H1 (cell line): ENCODE results near the gene TSPAN9. TPM values are rescaled to one million over a fixed set of nuclear protein-coding genes. Genes with fewer than 3 reads are reported as not detected.
A peak's percentile ranks its signal among the peaks of the same experiment; 100 is the strongest.

ENCODE experiments used
- CTCF ChIA-PET: fragments of 300-600 bp; sonication (Branson Sonifier 250); formaldehyde crosslinking; loops from one replicate; lab custom pipeline; 2021; ENCODE audit not compliant: partially characterized antibody; lab: Charles Lee
- POLR2A ChIA-PET: fragments of 300-600 bp; sonication (Branson Sonifier 250); formaldehyde crosslinking; loops from one replicate; lab custom pipeline; 2021; ENCODE audit warnings: inconsistent platforms; ENCODE audit not compliant: partially characterized antibody; lab: Charles Lee
- DNase-seq, 2 experiments: peaks; one replicate each; pipeline versions ENCODE4 v3.0.0 to v3.0.0-alpha.2; 2010 to 2022; ENCODE audit warnings: low spot score in 2 of 2, low read depth in 1 of 2, mixed read lengths in 1 of 2
- FAIRE-seq: peaks from 2 replicates; lab custom pipeline; 2011; peaks lifted over from hg19 to GRCh38; lab: Jason Lieb, UNC
- H2AFZ ChIP-seq: 2 replicates; pipeline ENCODE4 v1.8.1; 2012; ENCODE audit warnings: low read length, inconsistent platforms
- H2AK5ac ChIP-seq: 2 replicates; pipeline ENCODE4 v1.6.1; 2013; ENCODE audit warnings: low read depth, low read length
- H2BK120ac ChIP-seq: replicated peaks from 2 replicates; pipeline ENCODE3; 2013; ENCODE audit warnings: low read depth, low read length, inconsistent platforms
- H2BK12ac ChIP-seq: 2 replicates; pipeline ENCODE4 v1.6.1; 2013; ENCODE audit warnings: low read depth, low read length
- H2BK15ac ChIP-seq: 2 replicates; pipeline ENCODE4 v1.6.1; 2013; ENCODE audit warnings: low read length
- H2BK20ac ChIP-seq: 2 replicates; pipeline ENCODE4 v1.6.1; 2013; ENCODE audit warnings: low read length
- H2BK5ac ChIP-seq: 2 replicates; pipeline ENCODE4 v1.6.1; 2013; ENCODE audit warnings: low read depth, low read length
- H3K14ac ChIP-seq: 2 replicates; pipeline ENCODE4 v1.6.1; 2013; ENCODE audit warnings: inconsistent platforms; ENCODE audit not compliant: insufficient read length
- H3K18ac ChIP-seq: 2 replicates; pipeline ENCODE4 v1.6.1; 2013; ENCODE audit warnings: low read length; ENCODE audit errors: extremely low read depth
- H3K23ac ChIP-seq: 2 replicates; pipeline ENCODE4 v1.6.1; 2013; ENCODE audit warnings: inconsistent platforms; ENCODE audit not compliant: insufficient read length
- H3K23me2 ChIP-seq: 2 replicates; pipeline ENCODE4 v1.6.1; 2013; ENCODE audit warnings: low read depth, low read length
- H3K27ac ChIP-seq: 2 replicates; pipeline ENCODE4 v1.6.1; 2011; ENCODE audit warnings: low read depth, low read length, inconsistent platforms
- H3K27me3 ChIP-seq, 4 experiments: replicated peaks in 1 of 4; 1 replicate in 1 of 4; 2 replicates in 3 of 4; pipeline versions ENCODE4 v1.6.1 to v1.8.1; 2011 to 2013; ENCODE audit warnings: low read length in 3 of 4, mild to moderate bottlenecking in 3 of 4, inconsistent platforms in 2 of 4, mixed read lengths in 2 of 4, moderate library complexity in 1 of 4; ENCODE audit not compliant: control insufficient read depth in 3 of 4, insufficient read depth in 3 of 4; ENCODE audit errors: extremely low read depth in 1 of 4
- H3K36me3 ChIP-seq, 4 experiments: 2 replicates each; pipeline versions ENCODE4 v1.6.1 to v1.8.1; 2011 to 2013; ENCODE audit warnings: mild to moderate bottlenecking in 4 of 4, low read length in 3 of 4, moderate library complexity in 2 of 4, control low read depth in 1 of 4, inconsistent platforms in 1 of 4; ENCODE audit not compliant: insufficient read depth in 4 of 4, control insufficient read depth in 2 of 4
- H3K4ac ChIP-seq: replicated peaks from 2 replicates; pipeline ENCODE3; 2013; ENCODE audit warnings: low read length, low read depth, mixed read lengths, inconsistent platforms; ENCODE audit not compliant: insufficient read length
- H3K4me1 ChIP-seq, 4 experiments: replicated peaks in 1 of 4; 1 replicate in 1 of 4; 2 replicates in 3 of 4; pipeline versions ENCODE4 v1.6.1 to v1.8.1; 2011 to 2013; ENCODE audit warnings: low read length in 3 of 4, inconsistent platforms in 2 of 4, mixed read lengths in 1 of 4; ENCODE audit not compliant: insufficient read depth in 4 of 4, control insufficient read depth in 3 of 4
- H3K4me2 ChIP-seq, 2 experiments: 2 replicates each; pipeline versions ENCODE4 v1.6.1 to v1.8.1; 2011 to 2013; ENCODE audit warnings: low read depth in 2 of 2, low read length in 2 of 2, control low read depth in 1 of 2, inconsistent platforms in 1 of 2, mild to moderate bottlenecking in 1 of 2; ENCODE audit not compliant: insufficient read depth in 1 of 2
- H3K4me3 ChIP-seq, 4 experiments: fragments of 200-600, 300-600 bp in 1 of 4; sonication (generic), shearing (Covaris generic), sonication (Bioruptor Twin) in 1 of 4; 2 replicates each; pipeline versions ENCODE4 v1.5.1 to v1.8.1; 2011 to 2016; ENCODE audit warnings: low read length in 4 of 4, low read depth in 3 of 4, control low read depth in 2 of 4, inconsistent platforms in 2 of 4, mild to moderate bottlenecking in 2 of 4, mixed read lengths in 1 of 4, moderate library complexity in 1 of 4; ENCODE audit not compliant: insufficient read depth in 2 of 4; ENCODE audit errors: extremely low read depth in 1 of 4
- H3K56ac ChIP-seq: replicated peaks from 2 replicates; pipeline ENCODE3; 2013; ENCODE audit warnings: low read depth, mild to moderate bottlenecking, mixed read lengths, low read length, inconsistent platforms; ENCODE audit not compliant: insufficient read length
- H3K79me1 ChIP-seq: 2 replicates; pipeline ENCODE4 v1.6.1; 2013; ENCODE audit warnings: low read depth, low read length, control low read depth
- H3K79me2 ChIP-seq, 2 experiments: 2 replicates each; pipeline versions ENCODE4 v1.6.1 to v1.8.1; 2012 to 2013; ENCODE audit warnings: low read length in 2 of 2, mild to moderate bottlenecking in 2 of 2, inconsistent platforms in 1 of 2; ENCODE audit not compliant: insufficient read depth in 2 of 2, control insufficient read depth in 1 of 2
- H3K9ac ChIP-seq, 4 experiments: replicated peaks in 1 of 4; 1 replicate in 1 of 4; 2 replicates in 3 of 4; pipeline versions ENCODE4 v1.6.1 to v1.8.1; 2011 to 2013; ENCODE audit warnings: low read depth in 3 of 4, low read length in 3 of 4, control low read depth in 2 of 4, mild to moderate bottlenecking in 2 of 4, moderate library complexity in 2 of 4, inconsistent platforms in 1 of 4; ENCODE audit errors: extremely low read depth in 1 of 4
- H3K9me3 ChIP-seq, 2 experiments: 2 replicates each; pipeline versions ENCODE4 v1.6.1 to v1.8.1; 2012 to 2013; ENCODE audit warnings: mild to moderate bottlenecking in 2 of 2, moderate library complexity in 2 of 2, control low read depth in 1 of 2, inconsistent platforms in 1 of 2, low read depth in 1 of 2, low read length in 1 of 2, mixed read lengths in 1 of 2; ENCODE audit not compliant: insufficient read depth in 2 of 2
- H4K20me1 ChIP-seq, 2 experiments: replicated peaks in 1 of 2; 2 replicates each; pipeline versions ENCODE3 to v1.8.1; 2011 to 2013; ENCODE audit warnings: inconsistent platforms in 2 of 2, low read length in 2 of 2, mild to moderate bottlenecking in 1 of 2; ENCODE audit not compliant: insufficient read depth in 2 of 2, control insufficient read depth in 1 of 2
- H4K5ac ChIP-seq: 2 replicates; pipeline ENCODE4 v1.6.1; 2013; ENCODE audit warnings: low read length, low read depth, mixed read lengths, inconsistent platforms; ENCODE audit not compliant: insufficient read length
- H4K8ac ChIP-seq: 2 replicates; pipeline ENCODE4 v1.8.0; 2013; ENCODE audit warnings: mild to moderate bottlenecking, moderate library complexity, low read length, inconsistent platforms; ENCODE audit not compliant: insufficient read depth; ENCODE audit errors: extremely low read depth
- H4K91ac ChIP-seq: replicated peaks from 2 replicates; pipeline ENCODE3; 2013; ENCODE audit warnings: low read length, mixed read lengths, inconsistent platforms; ENCODE audit not compliant: insufficient read length
- ASH2L ChIP-seq: fragments of 200-600, 300-600 bp; sonication (generic); IDR thresholded peaks from one replicate; pipeline ENCODE4 v1.7.1; 2017; ENCODE audit warnings: low read length
- ATF3 ChIP-seq: IDR thresholded peaks from 2 replicates; pipeline ENCODE4 v1.6.1; 2011; ENCODE audit warnings: low read depth, mild to moderate bottlenecking, low read length; ENCODE audit not compliant: insufficient read depth
- CEBPB ChIP-seq: IDR thresholded peaks from 2 replicates; pipeline ENCODE4 v1.6.1; 2012; ENCODE audit warnings: low read depth, low read length
- EP300 ChIP-seq, 2 experiments: IDR thresholded peaks; 1 replicate in 1 of 2; 2 replicates in 1 of 2; pipeline ENCODE4 v1.6.1; 2011 to 2012; ENCODE audit warnings: low read depth in 2 of 2, low read length in 2 of 2, mild to moderate bottlenecking in 2 of 2, borderline replicate concordance in 1 of 2, inconsistent platforms in 1 of 2, moderate library complexity in 1 of 2
- HDAC2 ChIP-seq, 2 experiments: fragments of 300-600 bp in 1 of 2; sonication (generic) in 1 of 2; IDR thresholded peaks; 2 replicates each; pipeline ENCODE4 v1.6.1; 2011 to 2012; ENCODE audit warnings: low read depth in 2 of 2, low read length in 2 of 2, mild to moderate bottlenecking in 2 of 2, moderate library complexity in 2 of 2, borderline replicate concordance in 1 of 2, inconsistent platforms in 1 of 2
- JUN ChIP-seq: IDR thresholded peaks from 2 replicates; pipeline ENCODE4 v1.6.1; 2011; ENCODE audit warnings: low read depth, mild to moderate bottlenecking, improper control_type of control experiment, low read length
- NANOG ChIP-seq: IDR thresholded peaks from 2 replicates; pipeline ENCODE4 v1.6.1; 2011; ENCODE audit warnings: low read length, low read depth, mild to moderate bottlenecking, inconsistent platforms; ENCODE audit not compliant: insufficient read depth, poor library complexity, severe bottlenecking
- RXRA ChIP-seq: IDR thresholded peaks from 2 replicates; pipeline ENCODE4 v1.6.1; 2011; ENCODE audit warnings: low read depth, mild to moderate bottlenecking, low read length, moderate library complexity; ENCODE audit not compliant: insufficient read depth
- SRF ChIP-seq: IDR thresholded peaks from 2 replicates; pipeline ENCODE4 v1.6.1; 2011; ENCODE audit warnings: mild to moderate bottlenecking, low read depth, low read length, moderate library complexity
- SUZ12 ChIP-seq: fragments of 200-600 bp; sonication (generic); IDR thresholded peaks from 2 replicates; pipeline ENCODE4 v1.6.1; 2012; ENCODE audit warnings: mild to moderate bottlenecking, inconsistent platforms, low read length, moderate library complexity, mixed read lengths
- WGBS, 2 experiments: shearing (Covaris generic) in 1 of 2; methylation state at CpG; one replicate each; pipeline versions ENCODE4 v1.1.6 to v1.1.7; 2013 to 2015; ENCODE audit warnings: low lambda C conversion rate in 2 of 2, mixed read lengths in 2 of 2, inconsistent platforms in 1 of 2, low coverage in 1 of 2, missing lambda C conversion rate in 1 of 2; ENCODE audit not compliant: insufficient replicate concordance in 2 of 2, insufficient coverage in 1 of 2, insufficient read length in 1 of 2; ENCODE audit errors: extremely low coverage in 1 of 2, missing lambda C conversion rate in 1 of 2; 5-methylcytosine and 5-hydroxymethylcytosine counted together
- polyA plus RNA-seq, 7 experiments: library from polyadenylated mRNA; depleted of rRNA in 3 of 7; stranded (reverse) in 5 of 7; unstranded in 2 of 7; fragments of >200 nt in 5 of 7; fragments of 200-250 nt in 2 of 7; gene quantifications; 1 replicate in 5 of 7; 2 replicates in 1 of 7; 4 replicates in 1 of 7; pipeline versions ENCODE4 v1.2.1 to v1.2.3, GENCODE V29; 2011 to 2013; ENCODE audit warnings: missing spikeins in 2 of 7, mixed read lengths in 2 of 7
- total RNA-seq: library from RNA; stranded (reverse); fragmentation: NEBNext Ultra II Directional; extraction: Animal tissue kit (Norgen Biotek cat#: 25700); gene quantifications from 2 replicates; pipeline ENCODE4 v1.2.1, GENCODE V29; 2021

Gene TSPAN9
- total and polyA plus RNA-seq, 2 of the 8 experiments (the other 6 are each of a cell fraction or from before 2014, with no cell fraction given): 11.5 to 29.1 TPM

- Histone ChIP-seq H2BK15ac (no peak overlapping the region), H4K91ac (no peak overlapping the region), H4K8ac (no peak overlapping the region; the same call in 1 of the 2 replicates), H2AFZ (no peak overlapping the region), H2BK12ac (no peak overlapping the region), H3K4me3 (no peak overlapping the region), H3K4ac (peak overlapping the region; percentile 35), H2AK5ac (no peak overlapping the region), H2BK120ac (no peak overlapping the region), H3K18ac (no peak overlapping the region), H3K9ac (no peak overlapping the region), H3K9me3 (no peaks in the 10 kb centered on the region), H2BK20ac (no peak overlapping the region), H3K27me3 (peaks cover 10 to 34% (median 27%) of the 10 kb centered on the region in 4 experiments), H3K79me2 (no peaks in the 10 kb centered on the region), H3K23me2 (peaks cover 19% of the 10 kb centered on the region; the same call in 1 of the 2 replicates), H3K4me2 (no peak overlapping the region), H3K56ac (no peak overlapping the region), H3K79me1 (peaks cover 2% of the 10 kb centered on the region; the same call in 1 of the 2 replicates), H2BK5ac (no peak overlapping the region), H3K36me3 (no peaks in the 10 kb centered on the region), H4K20me1 (peaks cover 8 to 12% of the 10 kb centered on the region in 2 experiments), H3K23ac (no peak overlapping the region), H3K4me1 (peaks cover 0 to 15% (median 6%) of the 10 kb centered on the region in 4 experiments; a peak in 6 of 7 replicates), H4K5ac (no peak overlapping the region), H3K14ac (no peak overlapping the region), H3K27ac (no peak overlapping the region)
- POLR2A ChIA-PET: interaction anchor here (2.4 kb wide), 1 partner anchor 12 kb away, joined by 8 read pairs; no protein-coding TSS in a partner anchor
- no peak for DNase-seq
- no peak for FAIRE-seq
- no peak for TF ChIP-seq HDAC2 (IDR thresholded peaks at IDR 0.05; ENCODE audit: borderline replicate concordance in 1 of 2, low read depth in 2 of 2, low read length in 2 of 2)
- no peak for TF ChIP-seq NANOG
- TF ChIP-seq RXRA: no peak
- TF ChIP-seq CEBPB: no peak
- TF ChIP-seq JUN: no peak
- TF ChIP-seq SUZ12: no peak
- TF ChIP-seq ASH2L: no peak
- TF ChIP-seq SRF: no peak
- TF ChIP-seq EP300 (IDR thresholded peaks at IDR 0.05; ENCODE audit: borderline replicate concordance in 1 of 2, low read depth in 2 of 2, low read length in 2 of 2): no peak
- no peak for TF ChIP-seq ATF3
- WGBS, 2 experiments: 84% methylated on average over 8 of the region's 8 CpGs; no CpG with 5 or more reads in 1 of the 2 experiments
- CTCF ChIA-PET: interaction anchor here (0.6 to 24.7 kb wide), 19 partner anchors 10 to 611 kb away, joined by 3 to 448 read pairs (median 6); no protein-coding TSS in a partner anchor
Observed at GRCh38 chr12:3197131-3197818, 120.1 kb downstream of the TSPAN9 start.
